PC-9 (cell line): Measurements from ENCODE around the gene CORIN.

Source experiments
- EZH2 ChIP-seq: fragments of 200-600 bp; sonication (generic); IDR thresholded peaks from 2 replicates; pipeline ENCODE4 v1.8.0; 2017; ENCODE audit warnings: antibody characterized with exemption, low read depth
- TF ChIP-seq, protein P1 (sequence below): fragments of 200-600 bp; sonication (generic); conservative IDR thresholded peaks from 2 replicates; pipeline ENCODE4 v1.6.1; 2017; ENCODE audit warnings: mixed run types, antibody characterized with exemption, mild to moderate bottlenecking, moderate library complexity

DNA sequence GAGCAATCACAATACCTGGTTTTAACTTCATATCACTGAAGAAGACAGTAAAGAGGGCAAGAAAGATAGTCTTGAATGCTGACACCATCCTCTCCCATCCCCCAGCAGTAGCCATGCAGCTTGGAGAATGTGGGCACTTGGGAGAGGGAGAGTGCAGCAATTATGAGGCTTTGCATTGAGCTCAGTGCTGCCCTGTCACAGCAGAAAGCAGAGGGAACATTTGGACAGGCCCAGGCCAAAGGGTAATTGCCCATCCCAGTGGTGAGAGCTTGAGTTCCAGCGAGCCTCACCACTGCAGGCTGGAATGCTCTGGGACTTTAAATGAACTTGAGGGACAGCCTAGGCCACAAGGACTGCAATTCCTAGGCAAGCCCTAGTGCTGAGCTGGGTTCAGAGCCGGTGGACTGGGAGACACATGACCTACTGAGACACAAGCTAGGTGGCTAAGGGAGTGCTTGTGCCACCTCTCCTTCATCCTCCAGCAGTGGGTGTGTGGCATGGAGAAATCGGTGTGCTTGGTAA lies 36.3 kb downstream of the CORIN start:
- no peak for TF ChIP-seq EZH2
- TF ChIP-seq, protein P1, sequence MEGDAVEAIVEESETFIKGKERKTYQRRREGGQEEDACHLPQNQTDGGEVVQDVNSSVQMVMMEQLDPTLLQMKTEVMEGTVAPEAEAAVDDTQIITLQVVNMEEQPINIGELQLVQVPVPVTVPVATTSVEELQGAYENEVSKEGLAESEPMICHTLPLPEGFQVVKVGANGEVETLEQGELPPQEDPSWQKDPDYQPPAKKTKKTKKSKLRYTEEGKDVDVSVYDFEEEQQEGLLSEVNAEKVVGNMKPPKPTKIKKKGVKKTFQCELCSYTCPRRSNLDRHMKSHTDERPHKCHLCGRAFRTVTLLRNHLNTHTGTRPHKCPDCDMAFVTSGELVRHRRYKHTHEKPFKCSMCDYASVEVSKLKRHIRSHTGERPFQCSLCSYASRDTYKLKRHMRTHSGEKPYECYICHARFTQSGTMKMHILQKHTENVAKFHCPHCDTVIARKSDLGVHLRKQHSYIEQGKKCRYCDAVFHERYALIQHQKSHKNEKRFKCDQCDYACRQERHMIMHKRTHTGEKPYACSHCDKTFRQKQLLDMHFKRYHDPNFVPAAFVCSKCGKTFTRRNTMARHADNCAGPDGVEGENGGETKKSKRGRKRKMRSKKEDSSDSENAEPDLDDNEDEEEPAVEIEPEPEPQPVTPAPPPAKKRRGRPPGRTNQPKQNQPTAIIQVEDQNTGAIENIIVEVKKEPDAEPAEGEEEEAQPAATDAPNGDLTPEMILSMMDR: no peak
